HL-60 (cell line): ENCODE measurements around the gene ZNF219.
A peak's percentile ranks its signal among the peaks of the same experiment; 100 is the strongest.

Experiments used
- DNase-seq, 2 experiments: peaks; one replicate each; pipeline ENCODE4 v3.0.0-alpha.2; 2010 to 2020; ENCODE audit warnings: low read depth in 1 of 2, low spot score in 1 of 2
- H3K27ac ChIP-seq: fragments of 250-450 bp; sonication (Bioruptor Pico); replicated peaks from 2 replicates; pipeline ENCODE4 v1.5.1; 2020; ENCODE audit warnings: mild to moderate bottlenecking, moderate library complexity
- H3K27me3 ChIP-seq: fragments of 250-450 bp; sonication (Bioruptor Pico); 2 replicates; pipeline ENCODE4 v1.5.1; 2021; ENCODE audit warnings: mild to moderate bottlenecking, moderate library complexity; ENCODE audit not compliant: insufficient read depth, poor library complexity, severe bottlenecking
- H3K4me3 ChIP-seq: replicated peaks from 2 replicates; pipeline ENCODE4 v1.5.1; 2011; ENCODE audit warnings: mild to moderate bottlenecking, control low read depth, low read length; ENCODE audit not compliant: insufficient read depth
- GABPA ChIP-seq: IDR thresholded peaks from 2 replicates; pipeline ENCODE4 v1.6.1; 2012; ENCODE audit warnings: low read depth
- POLR2AphosphoS5 ChIP-seq: IDR thresholded peaks from 2 replicates; pipeline ENCODE4 v1.6.1; 2012; ENCODE audit warnings: low read depth
- SPI1 ChIP-seq: IDR thresholded peaks from 2 replicates; pipeline ENCODE4 v1.6.1; 2012; ENCODE audit warnings: low read depth, mild to moderate bottlenecking, borderline replicate concordance
- TF ChIP-seq, protein P1 (sequence below): IDR thresholded peaks from 2 replicates; pipeline ENCODE4 v1.6.1; 2012; ENCODE audit warnings: low read depth; ENCODE audit not compliant: insufficient replicate concordance
- TF ChIP-seq, protein P2 (sequence below): IDR thresholded peaks from one replicate; pipeline ENCODE4 v1.5.1; 2011; ENCODE audit warnings: low read length, control low read depth, inconsistent platforms; ENCODE audit not compliant: insufficient read depth

Gene ZNF219

DNA sequence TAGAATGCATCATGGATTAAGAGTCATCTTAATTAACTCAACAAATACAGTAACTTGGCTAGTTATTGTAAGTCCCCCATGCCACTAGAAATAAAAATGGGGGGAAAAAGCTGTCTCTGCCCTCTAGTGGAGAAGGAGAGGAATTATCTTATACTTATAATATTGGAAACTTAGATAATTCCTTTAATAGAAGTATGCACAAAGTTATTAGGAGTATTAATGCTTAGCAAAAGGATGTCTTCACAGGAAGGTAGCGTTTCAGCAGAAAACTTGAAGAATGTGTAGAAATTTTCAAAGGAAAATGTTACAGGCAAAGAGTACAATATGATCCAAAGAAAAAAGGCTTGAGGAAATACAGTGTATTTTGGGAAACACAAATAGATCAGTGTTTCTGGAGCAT is 37.6 kb upstream of the ZNF219 start:
- Histone ChIP-seq H3K27ac (no peak overlapping the region), H3K4me3 (no peak overlapping the region), H3K27me3 (no peaks in the 10 kb centered on the region)
- DNase-seq, result no peak
- TF ChIP-seq, protein P1, sequence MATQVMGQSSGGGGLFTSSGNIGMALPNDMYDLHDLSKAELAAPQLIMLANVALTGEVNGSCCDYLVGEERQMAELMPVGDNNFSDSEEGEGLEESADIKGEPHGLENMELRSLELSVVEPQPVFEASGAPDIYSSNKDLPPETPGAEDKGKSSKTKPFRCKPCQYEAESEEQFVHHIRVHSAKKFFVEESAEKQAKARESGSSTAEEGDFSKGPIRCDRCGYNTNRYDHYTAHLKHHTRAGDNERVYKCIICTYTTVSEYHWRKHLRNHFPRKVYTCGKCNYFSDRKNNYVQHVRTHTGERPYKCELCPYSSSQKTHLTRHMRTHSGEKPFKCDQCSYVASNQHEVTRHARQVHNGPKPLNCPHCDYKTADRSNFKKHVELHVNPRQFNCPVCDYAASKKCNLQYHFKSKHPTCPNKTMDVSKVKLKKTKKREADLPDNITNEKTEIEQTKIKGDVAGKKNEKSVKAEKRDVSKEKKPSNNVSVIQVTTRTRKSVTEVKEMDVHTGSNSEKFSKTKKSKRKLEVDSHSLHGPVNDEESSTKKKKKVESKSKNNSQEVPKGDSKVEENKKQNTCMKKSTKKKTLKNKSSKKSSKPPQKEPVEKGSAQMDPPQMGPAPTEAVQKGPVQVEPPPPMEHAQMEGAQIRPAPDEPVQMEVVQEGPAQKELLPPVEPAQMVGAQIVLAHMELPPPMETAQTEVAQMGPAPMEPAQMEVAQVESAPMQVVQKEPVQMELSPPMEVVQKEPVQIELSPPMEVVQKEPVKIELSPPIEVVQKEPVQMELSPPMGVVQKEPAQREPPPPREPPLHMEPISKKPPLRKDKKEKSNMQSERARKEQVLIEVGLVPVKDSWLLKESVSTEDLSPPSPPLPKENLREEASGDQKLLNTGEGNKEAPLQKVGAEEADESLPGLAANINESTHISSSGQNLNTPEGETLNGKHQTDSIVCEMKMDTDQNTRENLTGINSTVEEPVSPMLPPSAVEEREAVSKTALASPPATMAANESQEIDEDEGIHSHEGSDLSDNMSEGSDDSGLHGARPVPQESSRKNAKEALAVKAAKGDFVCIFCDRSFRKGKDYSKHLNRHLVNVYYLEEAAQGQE, result no peak
- no peak for TF ChIP-seq POLR2AphosphoS5
- TF ChIP-seq, protein P2, sequence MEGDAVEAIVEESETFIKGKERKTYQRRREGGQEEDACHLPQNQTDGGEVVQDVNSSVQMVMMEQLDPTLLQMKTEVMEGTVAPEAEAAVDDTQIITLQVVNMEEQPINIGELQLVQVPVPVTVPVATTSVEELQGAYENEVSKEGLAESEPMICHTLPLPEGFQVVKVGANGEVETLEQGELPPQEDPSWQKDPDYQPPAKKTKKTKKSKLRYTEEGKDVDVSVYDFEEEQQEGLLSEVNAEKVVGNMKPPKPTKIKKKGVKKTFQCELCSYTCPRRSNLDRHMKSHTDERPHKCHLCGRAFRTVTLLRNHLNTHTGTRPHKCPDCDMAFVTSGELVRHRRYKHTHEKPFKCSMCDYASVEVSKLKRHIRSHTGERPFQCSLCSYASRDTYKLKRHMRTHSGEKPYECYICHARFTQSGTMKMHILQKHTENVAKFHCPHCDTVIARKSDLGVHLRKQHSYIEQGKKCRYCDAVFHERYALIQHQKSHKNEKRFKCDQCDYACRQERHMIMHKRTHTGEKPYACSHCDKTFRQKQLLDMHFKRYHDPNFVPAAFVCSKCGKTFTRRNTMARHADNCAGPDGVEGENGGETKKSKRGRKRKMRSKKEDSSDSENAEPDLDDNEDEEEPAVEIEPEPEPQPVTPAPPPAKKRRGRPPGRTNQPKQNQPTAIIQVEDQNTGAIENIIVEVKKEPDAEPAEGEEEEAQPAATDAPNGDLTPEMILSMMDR, result peak; percentile 15

DNA sequence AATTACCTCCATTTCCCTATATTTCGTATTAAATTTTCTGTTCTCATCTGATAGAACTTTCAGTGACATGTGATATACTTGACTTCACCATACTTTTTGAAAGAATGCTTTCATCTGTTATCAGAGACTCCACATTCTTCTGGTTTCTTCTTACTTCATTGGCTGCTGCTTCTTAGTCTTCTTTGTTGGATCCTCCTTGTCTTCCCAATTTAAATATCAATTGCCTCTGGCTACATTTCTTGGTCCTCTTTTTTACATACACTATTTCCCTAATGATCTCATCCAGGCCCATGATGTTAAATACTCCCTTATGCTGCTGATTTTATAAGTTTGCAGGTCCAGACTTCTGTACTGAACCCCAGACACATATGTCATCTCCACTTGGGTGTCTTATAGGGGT is 35.4 kb upstream of the ZNF219 start:
- Histone ChIP-seq H3K27me3 (no peaks in the 10 kb centered on the region), H3K27ac (no peak overlapping the region), H3K4me3 (no peak overlapping the region)
- TF ChIP-seq GABPA (no peak), POLR2AphosphoS5 (no peak), SPI1 (no peak)
- TF ChIP-seq, protein P1, result no peak
- TF ChIP-seq, protein P2, result no peak
- no peak for DNase-seq

DNA sequence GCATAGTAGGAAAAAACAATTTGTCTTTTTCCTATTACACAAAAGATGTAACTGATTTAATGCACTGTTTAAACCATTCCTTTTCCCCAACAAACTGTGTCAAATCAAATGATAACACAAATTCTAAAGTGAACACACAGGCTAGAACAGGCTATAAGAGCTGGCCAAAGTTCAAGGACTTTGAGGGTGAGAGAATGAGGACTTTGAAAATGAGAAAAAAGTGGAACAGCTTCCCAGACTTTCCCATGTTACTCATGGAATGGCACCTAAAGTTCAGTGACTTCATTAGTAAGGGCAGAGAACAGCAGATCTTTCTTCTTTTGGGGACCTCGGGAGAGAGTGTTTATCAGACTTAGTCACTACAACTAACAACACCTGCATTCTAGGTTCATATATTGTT is 25.0 kb upstream of the ZNF219 start:
- no peak for TF ChIP-seq POLR2AphosphoS5
- TF ChIP-seq, protein P2, result no peak
- TF ChIP-seq SPI1, result no peak
- no peak for TF ChIP-seq GABPA
- TF ChIP-seq, protein P1, result no peak
- no peak overlapping the region for H3K4me3 ChIP-seq
- H3K27ac ChIP-seq, result no peak overlapping the region
- no peak for DNase-seq
- no peaks in the 10 kb centered on the region for H3K27me3 ChIP-seq
